Activated naive CD4-positive, alpha-beta T cell treated with anti-CD3 and anti-CD28 coated beads, Interleukin-2, amount 50 U/mL, for 24 hours (primary cell): ENCODE data around the gene ZMYM2.
A peak's percentile ranks its signal among the peaks of the same experiment; 100 is the strongest.

Experiments used
- H3K27ac Mint-ChIP-seq: one replicate; pipeline ENCODE4 v1.8.0; 2021; ENCODE audit warnings: mild to moderate bottlenecking, mixed read lengths
- H3K27me3 Mint-ChIP-seq: one replicate; pipeline ENCODE4 v1.8.0; 2021; ENCODE audit warnings: mixed read lengths
- H3K36me3 Mint-ChIP-seq: one replicate; pipeline ENCODE4 v1.8.0; 2021; ENCODE audit warnings: mixed read lengths
- H3K4me1 Mint-ChIP-seq: one replicate; pipeline ENCODE4 v1.8.0; 2021; ENCODE audit warnings: mixed read lengths
- H3K4me3 Mint-ChIP-seq: one replicate; pipeline ENCODE4 v1.8.0; 2021; ENCODE audit warnings: mild to moderate bottlenecking, mixed read lengths
- H3K9me3 Mint-ChIP-seq: one replicate; pipeline ENCODE4 v1.8.0; 2021; ENCODE audit warnings: mixed read lengths

ZMYM2 gene

DNA sequence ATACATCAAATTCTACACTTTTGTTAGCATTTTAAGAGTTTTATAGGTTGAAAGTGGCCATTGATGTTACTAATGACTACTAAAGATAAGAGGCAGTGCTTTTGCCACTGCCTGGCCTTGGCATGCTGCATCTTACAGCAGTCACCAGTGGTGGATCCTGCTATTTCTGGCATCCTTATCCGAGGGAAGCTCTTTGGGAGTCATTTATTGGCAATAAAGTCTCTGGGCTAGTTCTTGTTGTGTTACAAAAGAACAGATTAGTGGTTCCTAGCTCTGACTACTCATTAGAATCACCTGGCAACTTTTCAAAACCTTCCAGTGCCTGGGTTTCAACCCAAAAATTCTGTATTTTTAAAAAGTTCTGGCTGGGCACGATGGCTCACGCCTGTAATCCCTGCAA is 94.5 kb downstream of the ZMYM2 start:
- Mint-ChIP-seq H3K4me1 (peaks cover 26% of the 10 kb centered on the region), H3K9me3 (no peaks in the 10 kb centered on the region), H3K27me3 (no peaks in the 10 kb centered on the region), H3K4me3 (no peak overlapping the region), H3K36me3 (peaks cover 19% of the 10 kb centered on the region), H3K27ac (no peak overlapping the region)

DNA sequence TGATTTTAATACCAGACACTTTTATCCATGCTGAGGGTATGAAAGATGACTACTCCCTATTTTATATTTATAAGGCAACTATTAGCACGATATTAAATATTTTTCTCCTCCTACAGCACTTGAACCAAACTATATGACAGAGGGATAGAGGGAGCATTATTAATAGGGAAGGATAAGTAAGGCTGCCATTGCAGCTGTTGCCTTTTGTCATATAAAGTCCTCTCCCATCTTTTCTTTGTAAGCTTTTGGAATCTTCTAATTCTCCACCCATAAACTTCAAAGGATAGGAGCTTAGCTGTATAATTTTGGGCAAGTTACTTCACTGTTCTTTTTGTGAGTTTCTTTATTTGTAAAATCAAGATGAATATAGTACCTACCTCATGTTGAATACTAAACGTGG is 95.4 kb downstream of the ZMYM2 start:
- H3K4me3 Mint-ChIP-seq, result no peak overlapping the region
- H3K27ac Mint-ChIP-seq, result no peak overlapping the region
- no peaks in the 10 kb centered on the region for H3K9me3 Mint-ChIP-seq
- H3K4me1 Mint-ChIP-seq, result peaks cover 25% of the 10 kb centered on the region
- H3K36me3 Mint-ChIP-seq, result peaks cover 19% of the 10 kb centered on the region
- H3K27me3 Mint-ChIP-seq, result no peaks in the 10 kb centered on the region

DNA sequence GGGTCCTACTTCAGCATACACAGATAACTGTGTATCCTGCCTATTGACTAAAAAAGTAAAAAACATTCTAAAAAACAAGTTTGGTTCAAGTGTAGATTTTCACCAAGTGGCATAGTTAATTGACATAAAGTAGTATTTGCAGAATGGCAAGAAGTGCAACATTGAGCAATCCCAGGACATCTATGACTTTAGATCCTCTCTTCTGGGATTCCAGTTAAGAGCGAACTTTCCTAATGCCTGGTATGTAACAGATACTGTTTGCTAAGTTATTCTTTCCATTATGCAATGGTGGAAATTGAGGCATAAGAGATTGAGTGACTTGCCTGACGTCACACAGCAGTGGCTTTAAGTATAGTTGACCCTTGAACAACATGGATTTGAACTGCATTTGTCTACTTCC is 96.1 kb downstream of the ZMYM2 start:
- Mint-ChIP-seq H3K36me3 (peaks cover 18% of the 10 kb centered on the region), H3K27ac (no peak overlapping the region), H3K9me3 (no peaks in the 10 kb centered on the region)

DNA sequence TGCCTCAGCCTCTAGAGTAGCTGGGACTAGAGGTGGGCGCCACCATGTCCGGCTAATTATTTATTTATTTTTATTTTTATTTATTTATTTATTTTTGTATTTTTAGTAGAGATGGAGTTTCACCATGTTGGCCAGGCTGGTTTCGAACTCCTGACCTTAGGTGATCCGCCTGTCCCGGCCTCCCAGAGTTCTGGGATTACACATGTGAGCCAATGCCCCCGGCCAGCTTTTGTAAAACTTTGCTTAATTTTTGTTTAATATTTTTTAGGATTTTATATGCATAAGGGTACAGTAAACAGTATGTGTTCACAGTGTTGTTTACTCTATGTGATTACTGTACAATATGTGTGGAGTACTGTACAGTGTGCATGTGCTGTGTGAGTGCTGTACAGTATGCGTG is 98.7 kb downstream of the ZMYM2 start:
- Mint-ChIP-seq H3K36me3 (peaks cover 14% of the 10 kb centered on the region), H3K27me3 (no peaks in the 10 kb centered on the region), H3K9me3 (no peaks in the 10 kb centered on the region), H3K27ac (no peak overlapping the region), H3K4me1 (peaks cover 14% of the 10 kb centered on the region), H3K4me3 (no peak overlapping the region)

More for the DNA sequence above, 96.1 kb downstream of the ZMYM2 start:
- peaks cover 20% of the 10 kb centered on the region for H3K4me1 Mint-ChIP-seq
- no peak overlapping the region for H3K4me3 Mint-ChIP-seq
- no peaks in the 10 kb centered on the region for H3K27me3 Mint-ChIP-seq

DNA sequence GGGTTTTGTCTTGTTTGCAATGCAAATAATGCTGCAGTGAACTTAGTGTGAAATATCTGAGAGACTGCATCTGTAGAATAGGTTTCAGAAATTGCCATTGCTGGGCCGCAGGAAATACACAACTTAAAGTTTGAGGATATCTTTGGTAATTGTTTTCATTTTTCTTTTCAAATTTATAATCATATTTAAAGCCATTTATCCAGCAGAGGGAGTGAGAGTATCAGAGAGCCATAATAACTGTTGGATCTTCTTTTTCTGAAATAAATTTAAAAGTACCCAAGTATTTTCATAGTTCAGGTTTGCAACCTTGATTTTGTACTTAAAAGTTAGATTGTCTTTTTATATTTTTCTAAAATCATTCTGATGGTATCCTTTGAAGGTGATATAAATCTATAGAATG is 99.4 kb downstream of the ZMYM2 start:
- H3K9me3 Mint-ChIP-seq, result no peaks in the 10 kb centered on the region
- no peaks in the 10 kb centered on the region for H3K27me3 Mint-ChIP-seq
- peaks cover 9% of the 10 kb centered on the region for H3K4me1 Mint-ChIP-seq
- H3K36me3 Mint-ChIP-seq, result peaks cover 14% of the 10 kb centered on the region
- H3K27ac Mint-ChIP-seq, result no peak overlapping the region
- H3K4me3 Mint-ChIP-seq, result no peak overlapping the region

DNA sequence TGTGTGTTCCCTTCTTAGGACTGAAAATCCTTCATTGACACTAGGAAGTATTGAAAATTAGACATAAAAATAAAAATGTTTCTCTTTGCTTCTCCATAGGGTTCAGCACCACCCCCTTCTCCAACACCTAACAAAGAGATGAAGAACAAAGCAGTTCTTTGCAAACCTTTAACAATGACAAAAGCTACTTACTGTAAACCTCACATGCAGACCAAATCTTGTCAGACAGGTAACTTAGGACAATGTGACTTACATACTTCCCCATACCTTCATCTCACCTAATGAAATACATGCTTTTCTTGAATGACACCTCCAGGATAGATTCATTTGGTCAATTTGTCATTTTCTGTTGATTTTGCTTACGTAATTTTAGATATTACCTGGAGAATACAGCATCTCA is 99.9 kb downstream of the ZMYM2 start:
- H3K27ac Mint-ChIP-seq, result no peak overlapping the region
- H3K4me3 Mint-ChIP-seq, result no peak overlapping the region
- H3K27me3 Mint-ChIP-seq, result no peaks in the 10 kb centered on the region
- H3K36me3 Mint-ChIP-seq, result peaks cover 14% of the 10 kb centered on the region
- no peaks in the 10 kb centered on the region for H3K9me3 Mint-ChIP-seq
- H3K4me1 Mint-ChIP-seq, result peaks cover 9% of the 10 kb centered on the region

DNA sequence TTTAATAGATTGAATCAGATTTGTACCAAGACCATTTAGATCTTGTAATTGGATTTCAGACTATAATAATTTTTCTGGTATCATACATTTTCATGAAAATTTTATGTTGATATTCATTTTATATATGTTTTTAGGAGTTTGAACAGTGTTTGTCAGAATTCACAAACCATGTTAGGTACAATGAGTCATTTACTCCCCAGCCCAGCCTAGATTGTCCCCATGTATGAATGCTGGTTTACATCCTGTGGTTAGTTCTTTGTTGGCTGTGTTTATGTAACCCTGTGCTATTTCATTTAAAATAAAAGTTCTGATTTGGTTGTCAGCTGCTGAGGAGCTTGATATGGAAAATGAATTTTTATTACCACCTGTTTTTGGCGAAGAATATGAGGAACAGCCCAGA is 105.6 kb downstream of the ZMYM2 start:
- no peaks in the 10 kb centered on the region for H3K4me1 Mint-ChIP-seq
- no peak overlapping the region for H3K4me3 Mint-ChIP-seq
- no peaks in the 10 kb centered on the region for H3K27me3 Mint-ChIP-seq
- no peaks in the 10 kb centered on the region for H3K9me3 Mint-ChIP-seq
- peaks cover 9% of the 10 kb centered on the region for H3K36me3 Mint-ChIP-seq
- no peak overlapping the region for H3K27ac Mint-ChIP-seq

DNA sequence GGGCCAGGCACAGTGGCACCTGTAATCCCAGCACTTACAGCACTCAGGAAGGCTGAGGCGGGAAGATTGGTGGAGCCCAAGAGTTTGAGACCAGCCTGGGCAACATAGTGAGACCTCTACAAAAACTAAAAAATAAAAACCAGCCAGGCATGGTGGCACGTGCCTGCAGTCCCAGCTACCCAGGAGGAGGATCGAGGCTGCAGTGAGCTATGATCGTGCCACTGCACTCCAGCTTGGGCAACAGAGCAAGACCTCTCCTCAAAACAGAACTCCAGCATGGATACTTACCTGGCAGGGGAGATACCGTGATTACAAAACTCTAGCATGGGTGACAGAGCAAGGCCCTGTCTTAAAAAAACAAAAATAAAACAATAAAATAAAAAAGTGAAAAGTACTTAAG is 107.0 kb downstream of the ZMYM2 start:
- Mint-ChIP-seq H3K36me3 (peaks cover 11% of the 10 kb centered on the region), H3K4me3 (no peak overlapping the region), H3K27me3 (no peaks in the 10 kb centered on the region), H3K27ac (no peak overlapping the region), H3K4me1 (no peaks in the 10 kb centered on the region), H3K9me3 (no peaks in the 10 kb centered on the region)

DNA sequence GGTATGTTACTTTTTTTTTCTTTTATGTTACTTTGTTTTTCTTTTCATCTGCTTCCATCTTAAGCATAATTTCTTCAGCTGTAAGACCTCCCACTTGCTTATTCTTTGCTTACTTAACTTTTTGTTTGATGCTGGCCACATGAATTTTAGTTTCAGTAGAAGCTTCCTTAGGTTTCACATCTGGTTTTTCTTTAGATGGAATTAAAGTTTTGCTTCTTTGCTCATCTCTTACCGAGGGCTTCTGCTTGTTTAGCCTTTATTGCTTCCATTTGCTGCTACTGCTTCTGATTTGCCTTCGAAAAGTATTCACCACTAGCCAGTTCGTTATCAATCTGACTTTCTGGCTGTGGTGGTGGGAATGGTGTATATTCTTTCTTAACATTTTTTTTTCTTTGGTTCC is 111.4 kb downstream of the ZMYM2 start:
- H3K4me3 Mint-ChIP-seq, result no peak overlapping the region
- no peaks in the 10 kb centered on the region for H3K4me1 Mint-ChIP-seq
- H3K9me3 Mint-ChIP-seq, result no peaks in the 10 kb centered on the region
- no peaks in the 10 kb centered on the region for H3K27me3 Mint-ChIP-seq
- peaks cover 18% of the 10 kb centered on the region for H3K36me3 Mint-ChIP-seq
- H3K27ac Mint-ChIP-seq, result peak overlapping the region; percentile 30

DNA sequence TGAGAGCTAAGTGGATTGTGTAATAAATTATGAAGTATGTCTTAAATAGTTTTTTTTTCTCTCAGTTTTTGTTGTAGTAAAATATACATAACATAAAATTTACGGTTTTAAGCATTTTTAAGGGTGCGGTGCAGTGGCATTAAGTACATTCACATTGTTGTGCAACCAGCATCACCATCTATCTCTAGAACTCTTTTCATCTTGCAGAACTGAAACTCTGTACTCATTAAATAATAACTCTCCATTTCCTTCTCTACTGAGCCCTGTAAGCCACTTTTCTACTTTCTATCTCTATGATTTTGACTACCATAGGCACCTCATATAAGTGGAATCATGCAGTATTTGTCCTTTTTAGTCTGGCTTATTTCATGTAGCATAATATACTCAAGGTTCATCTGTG is 115.2 kb downstream of the ZMYM2 start:
- Mint-ChIP-seq H3K27me3 (no peaks in the 10 kb centered on the region), H3K27ac (no peak overlapping the region), H3K36me3 (peaks cover 24% of the 10 kb centered on the region), H3K9me3 (no peaks in the 10 kb centered on the region), H3K4me1 (no peaks in the 10 kb centered on the region), H3K4me3 (no peak overlapping the region)

DNA sequence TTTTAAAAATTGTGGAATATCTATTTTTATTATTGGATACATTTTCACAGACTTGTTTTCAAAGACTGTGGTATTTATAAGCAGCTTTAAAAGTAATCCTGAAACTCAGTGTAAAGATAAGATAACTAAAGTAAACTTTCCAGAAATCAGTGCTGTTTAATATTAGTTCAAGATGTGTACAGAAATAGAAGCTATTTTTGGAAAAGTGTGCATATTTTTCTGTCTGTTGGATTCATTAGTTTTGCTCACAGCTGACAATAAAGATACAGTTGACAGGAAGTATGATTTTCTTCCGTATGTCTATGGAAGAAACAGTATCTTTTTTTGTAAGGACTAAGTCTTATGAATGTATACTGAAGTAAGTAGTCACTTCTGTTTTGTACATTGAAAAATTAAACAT is 116.4 kb downstream of the ZMYM2 start:
- no peaks in the 10 kb centered on the region for H3K4me1 Mint-ChIP-seq
- H3K27me3 Mint-ChIP-seq, result no peaks in the 10 kb centered on the region
- no peaks in the 10 kb centered on the region for H3K9me3 Mint-ChIP-seq
- peaks cover 22% of the 10 kb centered on the region for H3K36me3 Mint-ChIP-seq
- H3K4me3 Mint-ChIP-seq, result no peak overlapping the region
- H3K27ac Mint-ChIP-seq, result no peak overlapping the region

DNA sequence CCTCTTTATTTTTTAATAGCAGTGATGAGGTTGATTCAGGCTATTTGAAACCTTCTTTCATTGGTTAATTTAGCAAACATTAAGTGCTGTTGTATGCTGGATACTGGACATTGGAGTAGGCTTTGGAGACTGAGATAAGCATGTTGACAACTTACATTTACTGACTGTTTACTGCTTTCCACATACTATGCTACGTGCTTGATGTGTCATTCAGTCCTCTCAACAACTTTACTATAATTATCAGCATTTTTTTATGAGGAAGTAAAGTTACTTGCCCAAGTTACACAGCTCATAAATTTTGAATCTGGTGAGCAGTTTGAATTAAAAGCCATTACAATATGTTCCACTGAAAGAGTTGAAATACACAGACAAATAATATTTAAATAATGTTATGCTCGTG is 118.6 kb downstream of the ZMYM2 start:
- peaks cover 14% of the 10 kb centered on the region for H3K36me3 Mint-ChIP-seq
- no peak overlapping the region for H3K27ac Mint-ChIP-seq
- no peaks in the 10 kb centered on the region for H3K27me3 Mint-ChIP-seq
- no peak overlapping the region for H3K4me3 Mint-ChIP-seq
- H3K4me1 Mint-ChIP-seq, result no peaks in the 10 kb centered on the region
- H3K9me3 Mint-ChIP-seq, result no peaks in the 10 kb centered on the region

DNA sequence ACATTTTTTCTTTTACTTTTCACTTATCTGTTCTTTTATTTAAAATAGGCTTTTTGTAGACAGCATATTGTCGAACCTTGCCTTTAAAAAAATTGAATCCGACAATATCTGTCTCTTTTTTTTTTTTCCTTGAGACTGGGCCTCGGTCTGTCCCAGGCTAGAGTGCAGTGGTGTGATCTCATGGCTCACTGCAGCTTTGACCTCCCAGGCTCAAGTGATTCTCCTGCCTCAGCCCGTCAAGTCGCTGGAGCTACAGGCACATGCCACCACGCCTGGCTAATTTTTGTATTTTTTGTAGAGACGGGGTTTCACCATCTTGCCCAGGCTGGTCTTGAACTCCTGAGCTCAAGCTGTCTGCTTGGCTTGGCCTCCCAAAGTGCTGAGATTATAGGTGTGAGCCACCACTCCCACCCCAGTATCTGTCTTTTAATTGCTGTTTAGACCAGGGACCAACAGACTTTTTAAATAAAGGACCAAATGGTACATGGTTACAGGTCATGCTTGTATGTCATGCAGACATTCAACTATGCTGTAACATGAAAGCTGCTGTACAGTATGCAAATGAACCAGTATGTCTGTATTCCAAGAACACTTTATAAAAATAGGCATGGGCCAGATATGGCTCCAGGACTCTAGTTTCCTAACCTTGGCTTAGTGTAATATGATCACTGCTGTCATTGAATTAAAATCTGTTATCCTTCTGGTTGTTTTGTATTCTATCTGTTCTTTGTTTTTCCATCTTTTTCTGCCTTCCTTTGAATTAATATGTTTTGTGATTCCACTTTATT is 122.0 kb downstream of the ZMYM2 start:
- H3K4me1 Mint-ChIP-seq, result no peaks in the 10 kb centered on the region
- H3K36me3 Mint-ChIP-seq, result peaks cover 6% of the 10 kb centered on the region
- H3K4me3 Mint-ChIP-seq, result no peak overlapping the region
- no peak overlapping the region for H3K27ac Mint-ChIP-seq
- no peaks in the 10 kb centered on the region for H3K9me3 Mint-ChIP-seq
- H3K27me3 Mint-ChIP-seq, result no peaks in the 10 kb centered on the region

DNA sequence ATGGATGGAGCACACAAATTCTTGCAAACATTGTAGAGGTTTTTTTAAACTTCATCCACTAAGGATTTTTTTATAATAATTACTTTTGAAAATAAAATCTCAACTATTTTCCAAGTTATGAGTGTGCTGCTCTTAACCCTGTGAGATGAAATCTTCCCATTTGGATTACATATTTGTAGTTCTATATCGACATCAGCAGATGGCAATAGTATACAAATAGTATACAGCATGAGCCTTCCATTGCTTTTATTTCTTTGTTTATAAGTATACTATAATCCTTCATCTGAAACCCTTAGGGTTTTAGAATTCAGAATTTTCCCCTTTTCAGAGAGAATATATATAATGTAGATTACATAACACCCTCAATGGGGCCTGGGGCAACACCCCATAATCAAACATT is 131.8 kb downstream of the ZMYM2 start:
- H3K36me3 Mint-ChIP-seq, result no peaks in the 10 kb centered on the region
- no peak overlapping the region for H3K27ac Mint-ChIP-seq
- no peaks in the 10 kb centered on the region for H3K9me3 Mint-ChIP-seq
- no peaks in the 10 kb centered on the region for H3K4me1 Mint-ChIP-seq
- H3K27me3 Mint-ChIP-seq, result no peaks in the 10 kb centered on the region
- H3K4me3 Mint-ChIP-seq, result no peak overlapping the region

DNA sequence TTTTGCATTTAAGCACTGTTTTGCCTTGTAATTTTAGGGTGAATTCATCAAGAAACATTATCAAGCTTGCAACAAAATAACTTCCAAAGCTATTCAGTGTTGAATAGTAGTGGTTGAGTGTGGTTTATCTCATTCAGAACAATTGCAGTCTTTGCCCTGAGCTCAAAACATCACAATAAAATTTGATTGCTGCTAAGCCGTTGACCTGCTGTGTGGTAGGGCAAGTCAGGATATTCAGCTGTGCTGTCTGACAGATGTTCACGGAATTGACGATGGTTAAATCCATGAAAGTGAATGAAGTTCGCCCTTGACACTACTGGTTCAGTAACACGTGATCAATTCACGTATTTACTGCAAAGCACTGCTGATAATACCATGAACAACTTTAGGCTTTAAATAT is 135.4 kb downstream of the ZMYM2 start:
- Mint-ChIP-seq H3K27ac (no peak overlapping the region), H3K36me3 (no peaks in the 10 kb centered on the region), H3K4me3 (no peak overlapping the region), H3K9me3 (no peaks in the 10 kb centered on the region), H3K4me1 (no peaks in the 10 kb centered on the region), H3K27me3 (peaks cover 5% of the 10 kb centered on the region)

DNA sequence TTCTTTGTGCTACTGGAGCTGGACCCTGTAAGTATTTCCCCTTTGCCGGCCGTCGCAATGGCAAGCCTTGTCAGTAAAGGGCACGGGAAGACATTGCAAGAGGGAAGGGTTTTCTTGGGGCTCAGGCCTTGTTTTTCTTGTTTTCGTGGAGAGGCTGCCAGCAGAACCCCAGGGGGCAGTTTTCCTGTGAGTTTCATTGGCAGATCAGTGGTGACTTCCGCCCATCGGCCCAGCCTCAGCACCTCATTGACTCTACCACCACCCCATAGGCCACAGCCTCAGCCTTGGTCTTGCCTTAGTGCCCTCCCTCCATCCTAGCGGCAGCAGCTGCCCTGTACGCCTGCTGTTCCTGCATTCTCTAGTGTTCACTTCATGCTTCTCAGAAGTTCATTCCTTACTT is 140.8 kb downstream of the ZMYM2 start:
- Mint-ChIP-seq H3K4me1 (no peaks in the 10 kb centered on the region), H3K27ac (no peak overlapping the region), H3K9me3 (no peaks in the 10 kb centered on the region), H3K36me3 (no peaks in the 10 kb centered on the region), H3K4me3 (no peak overlapping the region), H3K27me3 (peaks cover 30% of the 10 kb centered on the region)
